Fibroblast of villous mesenchyme (primary cell): ENCODE data around the gene LXN. TPM values are rescaled to one million over a fixed set of nuclear protein-coding genes. Genes with fewer than 3 reads are reported as not detected.

Experiments
- DNase-seq: peaks from one replicate; pipeline ENCODE4 v3.0.0-alpha.2; 2010; ENCODE audit warnings: low read depth
- H3K4me3 ChIP-seq: 2 replicates; pipeline ENCODE4 v1.5.1; 2011; ENCODE audit warnings: low read depth, mild to moderate bottlenecking, low read length
- CTCF ChIP-seq: IDR thresholded peaks from 2 replicates; pipeline ENCODE4 v1.5.1; 2012; ENCODE audit warnings: low read depth, mild to moderate bottlenecking, low read length; ENCODE audit not compliant: insufficient read depth
- total RNA-seq: library from RNA; depleted of rRNA; stranded (reverse); fragments of >200 nt; gene quantifications from 2 replicates; pipeline ENCODE4 v1.2.3, GENCODE V29; 2012

Gene LXN
- total RNA-seq, 1 donor, result 32.0 TPM

- TF ChIP-seq CTCF, result no peak
- DNase-seq, result no peak
- no peak overlapping the region for H3K4me3 ChIP-seq
Observed at GRCh38 chr3:158678687-158679086, 6.2 kb upstream of the LXN start.

- H3K4me3 ChIP-seq, result peak overlapping the region; percentile 89
- peak; percentile 23 for DNase-seq
- TF ChIP-seq CTCF, result no peak
Observed at GRCh38 chr3:158671821-158672214, 630 bp downstream of the LXN start.

- peak; percentile 19 for DNase-seq
- no peak for TF ChIP-seq CTCF
- H3K4me3 ChIP-seq, result no peak overlapping the region
Observed at GRCh38 chr3:158668506-158668905, 3.9 kb downstream of the LXN start.

GRCh38 chr3:158666416-158666815 lies 6.0 kb downstream of the LXN start:
- no peak for TF ChIP-seq CTCF
- no peak for DNase-seq
- no peak overlapping the region for H3K4me3 ChIP-seq

- no peak for TF ChIP-seq CTCF
- H3K4me3 ChIP-seq, result no peak overlapping the region
- DNase-seq, result no peak
Observed at GRCh38 chr3:158663832-158664231, 8.6 kb downstream of the LXN start.

- TF ChIP-seq CTCF, result no peak
- DNase-seq, result no peak
- no peak overlapping the region for H3K4me3 ChIP-seq
Observed at GRCh38 chr3:158663246-158663645, 9.2 kb downstream of the LXN start.

GRCh38 chr3:158660711-158661110 lies 11.7 kb downstream of the LXN start:
- no peak overlapping the region for H3K4me3 ChIP-seq
- TF ChIP-seq CTCF, result no peak
- DNase-seq, result no peak
